Activated CD4-positive, alpha-beta T cell treated with anti-CD3 and anti-CD28 coated beads, Interleukin-2, amount 50 U/mL, for 4 hours (primary cell): ENCODE results near the gene CALCB.

Source experiments
- DNase-seq, 2 experiments: peaks; one replicate each; pipeline ENCODE4 v3.0.0-alpha.2; 2020

CALCB gene

GRCh38 chr11:15119352-15119751 lies 46.0 kb downstream of the CALCB start:
- no peak for DNase-seq

GRCh38 chr11:15119826-15120225 lies 46.4 kb downstream of the CALCB start:
- no peak for DNase-seq

- DNase-seq = no peak
Observed at GRCh38 chr11:15123849-15124248, 50.5 kb downstream of the CALCB start.

- no peak for DNase-seq
Observed at GRCh38 chr11:15124528-15124927, 51.1 kb downstream of the CALCB start.

GRCh38 chr11:15127341-15127740 lies 53.9 kb downstream of the CALCB start:
- DNase-seq = no peak
